Body of pancreas (tissue), 4 donors: ENCODE data around the gene COL19A1.

Experiments
- CTCF ChIP-seq, 7 experiments: fragments of 450-650 bp in 4 of 7; fragments of 200-600 bp in 3 of 7; sonication (generic) in 3 of 7; IDR thresholded peaks; one replicate each; pipeline ENCODE4 v1.5.1; 2016 to 2019; ENCODE audit warnings: antibody characterized with exemption in 7 of 7
- POLR2A ChIP-seq, 3 donors: fragments of 450-650 bp; IDR thresholded peaks; one replicate each; pipeline ENCODE4 v1.6.1; 2016; ENCODE audit warnings: antibody characterized with exemption in 3 of 3, mild to moderate bottlenecking in 2 of 3

- TF ChIP-seq CTCF (IDR thresholded peaks at IDR 0.05) (no peak), POLR2A (IDR thresholded peaks at IDR 0.05) (no peak)
Measured at GRCh38 chr6:69988458-69989126, 122.2 kb downstream of the COL19A1 start.
